HT1080 (cell line): ENCODE measurements around the gene WNK3. TPM values are rescaled to one million over a fixed set of nuclear protein-coding genes. Genes with fewer than 3 reads are reported as not detected.
A peak's percentile ranks its signal among the peaks of the same experiment; 100 is the strongest.
"Not testable (repeated sequence)": the region's sequence is repeated elsewhere in the genome, so short reads cannot be mapped to it uniquely, and the experiment has no call there.

Experiments used
- DNase-seq: peaks from one replicate; pipeline ENCODE4 v3.0.0-alpha.2; 2015; ENCODE audit warnings: low read depth
- polyA plus RNA-seq, 2 experiments: library from polyadenylated mRNA; depleted of rRNA; stranded (reverse); fragments of >200 nt; gene quantifications; 2 replicates each; pipeline ENCODE4 v1.2.3, GENCODE V29; 2015
- total RNA-seq: library from RNA; depleted of rRNA; stranded (reverse); fragments of >200 nt; shearing (Covaris generic); gene quantifications from 2 replicates; pipeline ENCODE4 v1.2.3, GENCODE V29; 2014; rRNA removed

WNK3 gene
- total RNA-seq, result under 0.01 and 0.02 TPM in 2 replicates
- 0.01 TPM in 1 of 2 replicates, not detected in the other for polyA plus RNA-seq (2015; cell fraction: cytosol; rRNA removed)
- polyA plus RNA-seq (2015; cell fraction: nucleus; rRNA removed), result not detected in 2 replicates

DNA sequence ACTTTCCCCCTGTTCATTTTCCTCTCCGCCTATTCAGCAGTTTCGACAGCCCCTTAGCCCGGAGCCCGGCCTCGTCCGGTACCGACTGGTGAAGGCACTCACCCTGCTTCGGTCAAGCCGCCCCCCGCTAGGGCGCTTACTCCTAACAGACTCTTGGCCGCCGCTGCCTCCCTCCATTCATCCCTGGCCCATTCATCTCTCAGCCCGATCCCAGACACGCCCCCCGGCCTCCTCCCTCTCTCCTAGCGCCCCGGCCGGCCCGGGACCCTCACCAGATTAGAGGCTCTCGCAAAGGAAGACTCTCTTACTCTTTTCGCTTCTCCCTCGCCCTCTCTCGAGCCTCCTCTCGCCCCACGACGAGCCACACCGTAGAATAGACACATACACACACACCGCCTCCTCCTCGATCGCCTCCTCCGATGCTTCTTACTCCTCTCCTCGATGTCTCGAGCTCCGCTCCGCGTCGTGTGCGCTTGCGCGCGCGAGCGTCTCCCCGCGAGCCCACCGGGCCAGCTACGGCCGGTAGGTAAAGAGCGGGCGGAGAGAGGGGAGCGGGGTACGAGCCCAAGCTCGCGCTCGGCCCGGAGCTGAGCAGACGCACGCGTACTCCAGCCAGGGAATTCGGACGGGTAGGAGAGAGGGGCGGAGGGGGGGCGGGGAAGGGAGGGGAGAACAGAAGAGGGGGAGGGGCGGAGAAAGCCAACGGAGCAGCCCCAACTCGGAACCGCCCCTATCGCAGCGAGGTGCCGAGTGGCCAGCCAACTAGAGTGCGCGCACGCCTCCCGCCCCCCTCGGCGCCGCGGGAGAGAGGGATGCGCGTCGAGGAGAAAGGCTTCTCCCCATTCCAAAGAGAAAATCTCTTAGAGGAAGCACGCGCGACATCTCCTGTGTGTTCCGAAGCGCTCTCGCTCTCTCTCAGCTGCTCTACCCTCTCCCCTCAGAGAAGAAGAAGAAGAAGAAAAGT is at the start of gene WNK3:
WNK3 (minus strand) TSS at position 633 of the 964 bp plus-strand sequence.
- DNase-seq, result peak; percentile 3

DNA sequence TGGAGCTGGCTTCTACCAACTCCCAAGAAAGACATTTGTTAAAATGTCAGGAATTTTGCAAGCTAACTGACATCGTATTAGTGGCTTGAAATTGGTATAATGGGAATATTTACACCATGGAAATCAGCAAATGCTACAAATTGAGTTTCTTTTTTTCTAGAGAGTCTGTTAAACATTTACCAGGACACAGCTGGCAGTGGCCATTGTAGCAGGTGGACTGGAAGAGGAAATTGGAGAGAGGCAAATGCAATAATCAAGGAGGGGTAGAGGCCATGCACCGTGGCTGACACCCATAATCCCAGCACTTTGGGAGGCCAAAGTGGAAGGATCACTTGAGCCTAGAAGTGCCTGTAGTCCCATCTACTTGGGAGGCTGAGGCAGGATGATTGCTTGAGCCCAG is 49.4 kb upstream of the WNK3 start:
- no peak for DNase-seq

DNA sequence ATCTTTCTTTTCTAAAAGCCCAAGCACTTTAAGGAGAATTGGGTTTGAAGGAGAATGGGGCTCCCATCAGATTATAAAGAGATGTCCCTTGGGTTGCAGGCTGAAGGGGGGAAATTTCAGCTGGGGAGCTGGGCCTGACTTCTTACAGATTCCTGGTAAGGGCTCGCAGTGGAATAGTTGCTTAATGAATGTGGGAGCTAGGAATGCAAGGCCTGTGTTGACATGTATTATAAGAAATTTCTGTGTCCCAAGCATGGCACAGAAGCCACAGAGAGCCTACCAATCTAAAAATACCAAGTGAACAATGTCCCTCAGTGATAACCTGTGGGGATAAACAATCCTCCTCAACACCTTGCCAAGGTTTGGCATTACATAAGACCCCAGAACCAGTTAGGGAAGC is 39.3 kb upstream of the WNK3 start:
- DNase-seq, result no peak

DNA sequence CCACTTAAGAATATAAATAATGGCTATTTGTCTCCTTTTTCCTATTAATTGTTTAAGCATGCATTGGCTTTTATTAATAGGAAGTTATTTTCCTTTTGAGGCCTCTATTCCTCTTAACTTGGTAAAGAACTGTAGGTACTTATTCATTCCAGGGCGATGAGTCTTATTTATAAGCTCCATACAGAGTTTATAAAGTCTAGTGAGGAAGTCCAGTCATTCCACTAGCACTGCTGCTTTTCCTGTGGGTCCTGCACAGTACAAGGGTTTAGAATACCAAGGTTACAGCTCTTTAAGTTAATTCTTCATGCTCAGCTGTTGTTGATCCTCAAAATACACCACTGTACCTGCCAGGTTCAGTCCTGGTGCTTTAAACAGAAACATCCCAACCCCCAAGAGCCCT is 28.5 kb upstream of the WNK3 start:
- DNase-seq, result peak; percentile 0

DNA sequence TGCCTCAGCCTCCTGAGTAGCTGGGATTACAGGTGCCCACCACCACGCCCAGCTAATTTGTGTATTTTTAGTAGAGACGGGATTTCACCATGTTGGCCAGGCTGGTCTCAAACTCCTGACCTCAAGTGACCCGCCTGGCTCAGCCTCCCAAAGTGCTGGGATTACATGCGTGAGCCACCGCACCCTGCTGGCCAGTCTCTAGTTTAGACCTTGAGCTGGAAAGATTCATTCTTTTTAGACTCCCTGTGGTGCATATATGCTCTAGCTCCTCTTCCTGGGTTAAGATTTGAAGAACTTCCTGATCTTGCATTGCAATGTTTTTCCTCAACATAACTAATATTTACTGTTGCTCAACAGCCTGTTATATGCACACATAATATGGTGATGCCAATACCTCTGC is 26.8 kb upstream of the WNK3 start:
- DNase-seq, result not testable (repeated sequence)

DNA sequence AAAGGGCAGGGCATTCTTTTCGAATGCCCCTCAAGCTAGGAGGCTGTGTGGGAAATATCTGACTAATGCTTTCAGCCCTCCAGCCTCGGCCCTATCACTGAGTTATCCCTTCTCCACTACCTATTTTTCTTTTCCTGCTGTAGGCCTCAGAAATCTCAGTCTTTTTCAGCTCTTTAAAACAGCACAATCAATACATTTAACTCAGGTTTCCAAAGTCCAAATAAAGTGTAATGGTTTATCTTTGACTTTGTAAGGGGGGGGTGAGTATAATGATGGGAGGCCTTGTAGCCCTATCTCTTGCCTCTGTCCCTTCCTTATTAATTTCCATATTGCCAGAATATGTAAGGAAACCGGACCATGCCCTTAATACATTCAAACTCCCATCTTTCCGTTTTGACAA is 1.6 kb upstream of the WNK3 start:
- no peak for DNase-seq

DNA sequence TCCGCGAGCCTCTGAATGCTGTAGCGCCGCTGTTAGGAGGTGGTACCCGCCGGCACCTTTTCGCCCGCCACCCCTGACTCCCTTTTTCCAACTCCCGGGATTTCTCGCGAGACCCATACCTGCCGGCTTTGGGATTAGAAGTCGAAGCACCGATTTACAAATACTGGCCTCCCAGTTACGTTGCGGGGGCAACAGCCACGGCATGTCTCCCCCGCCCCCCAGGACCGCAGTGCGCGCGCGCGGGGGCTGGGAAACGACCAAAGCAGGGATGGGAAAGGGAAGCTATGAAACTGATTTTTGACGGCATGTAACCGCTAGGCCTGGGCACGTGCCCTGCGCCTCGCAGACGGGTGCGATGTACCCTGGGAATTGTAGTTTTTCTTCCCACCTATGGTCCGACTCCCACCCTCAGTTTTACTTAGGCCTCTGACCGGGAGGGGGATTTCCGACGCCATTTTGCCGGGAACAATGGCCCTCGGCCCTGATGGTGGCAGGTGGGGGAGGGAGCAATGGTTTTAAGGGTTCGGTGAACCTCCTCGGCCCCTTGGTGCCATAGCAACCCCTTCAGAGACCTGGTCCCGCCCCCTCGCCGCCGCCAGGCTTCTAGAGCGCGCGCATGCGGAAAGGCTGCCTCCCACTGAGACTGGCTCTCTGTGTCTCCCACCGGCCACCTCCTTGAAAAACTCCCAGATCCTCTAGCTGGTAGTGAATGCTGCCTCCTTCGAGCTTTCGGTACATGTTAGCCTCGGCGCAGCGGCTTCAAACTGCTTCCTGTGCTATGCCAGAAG is 772 bp upstream of the WNK3 start:
- peak; percentile 0 for DNase-seq

DNA sequence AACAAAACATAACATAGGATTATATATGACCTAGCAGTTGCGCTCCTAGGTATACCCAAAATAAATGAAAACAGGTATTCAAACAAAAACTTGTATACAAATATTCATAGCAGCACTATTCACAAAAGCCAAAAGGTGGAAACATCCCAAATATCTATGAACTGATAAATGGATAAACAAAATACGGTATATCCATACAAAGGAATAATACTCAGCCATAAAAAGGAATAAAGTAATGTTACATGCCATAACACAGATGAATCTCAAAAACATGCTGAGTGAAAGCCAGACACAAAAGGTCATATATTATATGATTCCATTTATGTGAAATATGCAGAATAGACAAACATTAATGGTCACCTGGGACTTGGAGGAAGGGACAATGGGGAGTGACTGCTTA is 5.2 kb downstream of the WNK3 start:
- no peak for DNase-seq

DNA sequence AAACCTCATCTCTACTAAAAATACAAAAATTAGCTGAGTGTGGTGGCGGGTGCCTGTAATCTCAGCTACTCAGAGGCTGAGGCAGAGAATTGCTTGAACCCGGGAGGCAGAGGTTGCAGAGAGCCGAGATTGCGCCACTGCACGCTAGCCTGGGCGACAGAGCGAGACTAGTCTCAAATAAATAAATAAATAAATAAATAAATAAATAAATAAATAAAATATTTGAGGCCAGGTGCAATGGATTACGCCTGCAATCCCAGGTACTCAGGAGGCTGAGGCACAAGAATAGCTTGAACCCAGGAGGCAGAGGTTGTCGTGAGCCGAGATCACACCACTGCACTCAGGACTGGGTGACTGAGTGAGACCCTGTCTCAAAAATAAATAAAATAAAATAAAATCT is 20.5 kb downstream of the WNK3 start:
- not testable (repeated sequence) for DNase-seq

DNA sequence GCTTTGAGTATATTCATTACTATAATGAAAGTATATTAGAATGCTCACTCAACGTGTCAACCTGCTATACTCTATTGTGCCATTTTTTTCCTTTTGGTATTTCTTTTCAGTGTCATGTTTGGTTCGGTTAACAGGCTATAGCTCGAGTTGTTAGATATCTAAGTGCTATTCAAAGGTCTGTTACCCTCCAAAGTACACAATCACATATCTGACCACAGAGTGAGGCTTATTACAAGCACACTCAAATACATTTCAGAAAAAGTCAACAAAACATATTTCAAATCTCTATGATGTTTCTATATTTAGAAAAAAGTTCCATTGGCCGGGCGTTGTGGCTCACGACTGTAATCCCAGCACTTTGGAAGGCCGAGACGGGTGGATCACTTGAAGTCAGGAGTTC is 32.8 kb downstream of the WNK3 start:
- no peak for DNase-seq

DNA sequence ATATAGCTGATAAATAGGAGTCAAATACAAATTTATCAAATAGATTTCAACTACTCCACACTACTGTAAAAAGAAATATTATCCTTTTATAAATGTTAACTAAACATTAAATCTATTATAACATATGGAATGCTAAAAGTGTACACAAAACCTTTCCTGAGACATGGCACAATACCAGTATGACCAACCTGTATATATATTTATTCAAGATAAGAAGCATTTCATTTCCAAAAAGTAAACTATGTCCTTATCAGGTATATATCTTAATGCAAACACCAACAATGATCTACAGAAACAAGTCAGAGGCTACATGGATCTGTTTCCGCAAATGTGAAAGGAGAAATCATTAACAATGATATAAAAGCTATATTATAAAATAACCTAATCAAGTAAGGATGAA is 37.8 kb downstream of the WNK3 start:
- DNase-seq, result no peak

DNA sequence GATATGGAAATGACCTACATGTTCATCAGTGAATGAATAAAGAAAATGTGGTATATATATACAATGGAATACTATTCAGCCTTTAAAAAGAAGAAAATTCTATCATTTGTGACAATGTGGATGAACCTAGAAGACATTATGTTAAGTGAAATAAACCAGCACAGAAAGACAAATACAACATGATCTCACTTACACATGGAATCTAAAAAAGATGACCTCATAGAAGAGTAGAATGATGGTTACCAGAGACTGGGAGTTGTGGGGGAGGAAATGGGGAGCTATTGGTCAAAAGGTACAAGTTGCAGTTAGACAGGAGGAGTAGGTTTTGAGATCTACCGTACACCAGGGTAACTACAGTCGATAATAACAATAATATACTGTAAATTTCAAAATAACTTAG is 51.5 kb downstream of the WNK3 start:
- DNase-seq, result no peak

DNA sequence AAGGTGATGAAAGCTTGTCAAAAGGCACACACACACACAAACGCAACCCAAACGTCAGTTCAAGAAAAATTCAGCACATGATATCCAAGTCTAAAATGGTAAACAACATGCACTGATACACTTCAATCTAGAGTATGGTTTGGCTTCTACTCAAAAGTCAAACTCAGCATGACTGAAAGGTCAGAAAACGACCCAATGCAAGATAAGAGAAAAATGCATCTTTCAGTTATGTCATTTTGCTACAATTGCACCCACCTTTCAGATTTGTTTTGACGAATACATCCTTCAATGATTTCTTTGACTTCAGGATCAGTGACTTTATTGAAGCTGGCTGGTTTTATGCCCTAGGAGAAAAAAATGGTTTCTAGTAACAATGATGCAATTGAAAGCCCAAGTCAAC is 56.3 kb downstream of the WNK3 start:
- no peak for DNase-seq

DNA sequence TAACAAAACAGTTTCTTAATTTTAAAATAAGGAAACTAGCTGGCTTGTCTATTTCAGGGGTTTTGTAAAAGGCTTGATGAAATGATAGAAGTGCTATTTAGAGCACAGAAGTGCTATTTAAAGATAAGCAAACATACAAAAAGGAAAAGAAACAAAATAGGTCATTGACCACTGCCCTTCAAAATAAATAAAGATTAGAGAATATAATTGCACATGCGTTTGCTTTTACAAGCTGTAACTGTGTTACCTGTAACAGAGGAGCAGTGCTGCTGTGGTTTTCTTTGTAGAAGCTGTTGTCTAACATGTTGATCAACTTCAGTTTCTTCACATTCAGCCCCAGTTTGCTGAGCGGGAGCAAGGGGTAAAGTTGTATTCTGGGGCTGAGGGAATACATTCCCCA is 63.5 kb downstream of the WNK3 start:
- DNase-seq, result no peak

DNA sequence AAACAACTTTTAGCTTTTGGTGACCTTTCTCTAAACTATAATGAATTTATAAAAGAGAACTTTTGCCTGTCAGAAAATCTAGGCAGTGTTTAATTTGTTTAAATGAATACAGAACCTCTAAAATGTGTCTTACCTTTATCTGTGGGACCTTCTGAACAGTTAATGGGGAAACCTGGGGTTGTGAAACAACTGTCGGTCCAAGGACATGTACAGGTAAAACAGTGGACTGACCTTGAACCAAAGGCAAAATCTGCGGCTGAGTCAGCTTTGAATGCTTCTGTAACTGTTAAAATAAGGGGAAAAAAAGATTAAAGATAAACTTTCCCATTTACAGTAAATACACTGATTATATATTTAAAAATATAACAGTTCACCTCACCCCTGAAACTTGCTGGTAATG is 65.1 kb downstream of the WNK3 start:
- no peak for DNase-seq

DNA sequence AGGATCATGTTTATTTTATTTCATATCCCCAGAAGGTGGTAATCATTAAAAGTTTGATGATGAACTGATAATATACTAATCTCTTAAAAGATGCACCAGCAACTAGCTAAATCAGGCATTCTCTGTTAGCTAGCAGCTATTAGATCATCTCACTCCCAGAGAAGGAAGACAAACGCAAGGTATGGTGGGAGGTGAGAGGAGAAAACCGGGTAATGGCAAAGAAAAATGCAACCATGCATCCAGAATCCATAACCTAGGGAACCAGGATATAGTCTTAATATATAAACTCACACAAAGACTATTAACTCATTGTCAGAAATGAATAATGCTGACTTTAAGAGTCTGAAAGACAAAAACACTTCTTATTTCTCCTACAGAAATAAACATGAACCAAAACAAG is 66.1 kb downstream of the WNK3 start:
- DNase-seq, result no peak

DNA sequence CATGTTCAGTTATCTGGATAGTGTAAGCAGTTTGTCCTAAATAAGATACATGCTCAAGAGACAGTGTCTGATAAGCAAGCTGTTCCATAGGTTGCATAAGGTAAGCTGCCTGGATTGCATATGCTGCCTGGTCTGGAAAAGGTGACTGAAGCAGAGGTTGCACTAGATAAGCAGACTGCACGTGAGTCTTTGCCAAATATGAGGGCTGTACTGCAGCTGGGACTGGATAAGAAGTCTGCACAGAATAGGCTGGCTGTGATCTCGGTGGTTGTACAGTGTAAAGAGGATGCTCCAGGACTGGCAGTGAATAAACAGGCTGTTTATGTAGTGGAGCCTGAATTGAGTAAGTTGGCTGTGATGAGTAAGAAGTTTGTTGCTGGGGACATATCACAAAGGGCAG is 68.9 kb downstream of the WNK3 start:
- DNase-seq, result no peak

DNA sequence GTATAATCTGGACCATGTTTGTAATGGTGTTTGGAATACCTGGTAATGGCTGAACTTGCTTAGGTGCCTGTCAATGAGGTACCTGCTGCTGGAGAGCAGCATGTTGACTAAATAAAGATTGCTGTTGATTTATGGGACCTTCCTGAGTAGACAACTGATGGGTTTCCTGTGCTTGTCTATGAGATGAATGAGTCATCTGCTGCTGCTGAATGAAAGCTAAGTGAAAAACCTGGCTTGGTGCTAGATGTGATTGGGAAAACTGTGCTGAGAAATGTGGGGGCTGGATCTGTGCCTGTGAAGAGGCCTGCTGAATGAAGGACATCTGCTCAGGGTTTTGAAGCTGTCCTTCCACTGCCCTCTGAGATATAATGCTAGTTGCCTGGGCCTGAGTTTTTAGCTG is 69.6 kb downstream of the WNK3 start:
- DNase-seq, result no peak

DNA sequence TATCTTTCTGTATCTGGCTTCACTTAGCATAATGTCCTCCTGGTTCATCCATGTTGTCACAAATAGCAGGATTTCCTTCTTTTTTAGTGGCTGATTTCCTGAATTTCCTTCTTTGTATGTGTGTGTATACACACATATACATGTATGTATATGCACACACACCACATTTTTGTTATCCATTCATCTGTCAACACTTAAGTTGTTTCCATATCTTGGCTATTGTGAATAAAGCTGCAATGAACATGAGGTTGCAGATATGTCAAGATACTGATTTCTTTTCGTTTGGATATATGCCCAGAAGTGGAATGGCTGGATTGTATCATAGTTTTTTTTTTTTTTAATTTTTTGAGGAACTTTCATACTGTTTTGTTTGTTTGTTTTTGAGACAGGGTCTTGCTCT is 76.2 kb downstream of the WNK3 start:
- no peak for DNase-seq

DNA sequence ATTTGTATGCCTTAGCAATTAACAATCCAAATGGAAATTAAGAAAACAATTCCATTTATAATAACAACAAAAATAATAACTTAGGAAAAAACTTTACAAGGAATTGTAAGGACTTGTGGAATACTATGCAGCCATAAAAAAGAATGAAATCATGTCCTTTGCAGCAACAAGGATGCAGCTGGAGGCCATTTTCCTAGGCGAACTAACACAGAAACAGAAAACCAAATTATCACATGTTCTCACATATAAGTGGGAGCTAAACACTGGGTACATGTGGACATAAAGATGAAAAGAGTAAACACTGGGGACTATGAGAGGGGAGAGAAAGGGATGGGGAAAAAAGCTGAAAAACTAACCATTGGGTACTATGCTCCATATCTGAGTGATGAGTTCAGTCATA is 77.4 kb downstream of the WNK3 start:
- no peak for DNase-seq

DNA sequence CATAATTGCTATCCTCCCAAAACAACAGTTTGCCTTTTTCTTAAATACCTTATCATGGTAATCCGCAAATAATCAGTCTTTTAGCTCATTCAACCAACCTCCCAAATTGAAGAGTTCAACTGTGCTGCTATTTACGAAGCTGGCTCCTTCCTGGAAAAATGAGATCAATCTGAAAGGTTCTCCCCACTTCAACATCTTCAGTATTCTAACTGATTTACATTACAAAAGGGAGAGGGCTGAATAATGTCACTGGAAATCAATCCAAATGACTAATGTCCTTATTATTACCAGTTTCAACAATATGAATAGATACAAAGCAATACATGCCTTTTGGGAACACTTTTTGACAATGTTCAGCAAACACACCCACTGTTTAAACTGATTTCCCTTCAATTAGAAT is 86.2 kb downstream of the WNK3 start:
- DNase-seq, result no peak

DNA sequence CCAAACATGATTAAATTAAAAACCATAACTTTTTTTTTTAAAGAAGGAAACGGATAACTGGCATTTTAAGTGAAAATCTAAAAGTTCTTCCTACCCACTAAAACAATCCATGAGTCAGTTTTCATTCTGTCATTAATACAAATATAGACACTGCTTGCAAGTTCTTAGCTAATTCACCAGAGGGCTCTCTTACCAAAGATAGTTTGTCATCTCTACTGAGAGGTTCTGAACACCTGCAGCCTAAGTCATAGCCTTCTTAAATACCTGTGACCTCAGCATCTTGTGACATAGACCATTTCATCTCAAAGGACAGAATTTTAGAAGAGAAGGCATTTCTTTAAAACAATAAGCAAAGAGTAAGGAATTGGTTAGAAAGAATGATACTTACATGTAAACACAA is 109.5 kb downstream of the WNK3 start:
- DNase-seq, result peak; percentile 0
